Smooth muscle cell (in vitro differentiated cells): ENCODE measurements around the gene CSNK1D. TPM values are rescaled to one million over a fixed set of nuclear protein-coding genes. Genes with fewer than 3 reads are reported as not detected.

ENCODE experiments used
- DNase-seq: peaks from one replicate; lab custom pipeline; 2025; ENCODE audit not compliant: unreplicated experiment; lab: John Stamatoyannopoulos, UW
- H2AFZ ChIP-seq: fragments of 200-600 bp; sonication (generic); 2 replicates; pipeline ENCODE4 v1.6.0; 2016; ENCODE audit warnings: antibody characterized with exemption, low read depth, mild to moderate bottlenecking
- H3F3A ChIP-seq: fragments of 200-600 bp; sonication (generic); 2 replicates; pipeline ENCODE4 v1.6.0; 2017; ENCODE audit warnings: antibody characterized with exemption, low read depth
- H3K27ac ChIP-seq: fragments of 200-600 bp; sonication (generic); 2 replicates; pipeline ENCODE4 v1.5.1; 2016; ENCODE audit warnings: low read depth, mild to moderate bottlenecking
- H3K27me3 ChIP-seq: fragments of 200-600 bp; sonication (generic); 2 replicates; pipeline ENCODE4 v1.6.1; 2016; ENCODE audit warnings: low read depth, mild to moderate bottlenecking
- H3K36me3 ChIP-seq: fragments of 200-600 bp; sonication (generic); 2 replicates; pipeline ENCODE4 v1.5.1; 2016; ENCODE audit warnings: low read depth
- H3K4me1 ChIP-seq: fragments of 200-600 bp; sonication (generic); 2 replicates; pipeline ENCODE4 v1.5.1; 2016; ENCODE audit warnings: low read depth
- H3K4me2 ChIP-seq: fragments of 200-600 bp; sonication (generic); 2 replicates; pipeline ENCODE4 v1.6.0; 2016; ENCODE audit warnings: mild to moderate bottlenecking
- H3K4me3 ChIP-seq: fragments of 200-600 bp; sonication (generic); 2 replicates; pipeline ENCODE4 v1.5.1; 2016; ENCODE audit warnings: mild to moderate bottlenecking
- H3K79me2 ChIP-seq: fragments of 200-600 bp; sonication (generic); 2 replicates; pipeline ENCODE4 v1.6.0; 2016; ENCODE audit warnings: low read depth, mild to moderate bottlenecking
- H3K9ac ChIP-seq: fragments of 200-600 bp; sonication (generic); 2 replicates; pipeline ENCODE4 v1.6.0; 2016; ENCODE audit warnings: low read depth
- H3K9me3 ChIP-seq: fragments of 200-600 bp; sonication (generic); replicated peaks from 2 replicates; pipeline ENCODE4 v1.5.1; 2016; ENCODE audit warnings: low read depth
- H4K20me1 ChIP-seq: fragments of 200-600 bp; sonication (generic); 2 replicates; pipeline ENCODE4 v1.6.0; 2016; ENCODE audit warnings: low read depth
- CTCF ChIP-seq: fragments of 200-600 bp; sonication (generic); IDR thresholded peaks from 2 replicates; pipeline ENCODE4 v1.5.1; 2017; ENCODE audit warnings: borderline replicate concordance, mild to moderate bottlenecking, antibody characterized with exemption; ENCODE audit not compliant: insufficient read depth, poor library complexity, severe bottlenecking
- WGBS: methylation state at CpG from one replicate; pipeline ENCODE4 v1.1.7; 2016; ENCODE audit warnings: low lambda C conversion rate; 5-methylcytosine and 5-hydroxymethylcytosine counted together
- polyA plus RNA-seq: library from polyadenylated mRNA; unstranded; fragments of >200 nt; fragmentation: Nextera tagmentation; extraction: Ambion mirVana; gene quantifications from 2 replicates; pipeline ENCODE4 v1.2.1, GENCODE V29; 2016
- total RNA-seq: library from RNA; depleted of rRNA; stranded (reverse); fragments of >200 nt; gene quantifications from 2 replicates; pipeline ENCODE4 v1.2.3, GENCODE V29; 2014

Gene CSNK1D
- total and polyA plus RNA-seq, 2 experiments from 2014 or later = 51.6 to 135 TPM

- Histone ChIP-seq H3K79me2 (peaks cover 12% of the 10 kb centered on the region), H3K9me3 (no peaks in the 10 kb centered on the region), H3K27ac (peak overlapping the region; percentile 54), H3K4me3 (no peak overlapping the region), H3K4me1 (no peaks in the 10 kb centered on the region), H3K36me3 (peaks cover 7% of the 10 kb centered on the region), H3K4me2 (no peak overlapping the region), H3F3A (peaks cover 55% of the 10 kb centered on the region), H2AFZ (no peak overlapping the region), H4K20me1 (peaks cover 100% of the 10 kb centered on the region), H3K27me3 (no peaks in the 10 kb centered on the region), H3K9ac (no peak overlapping the region)
- WGBS = 91% methylated on average over 29 of the region's 29 CpGs
- no peak for DNase-seq
- TF ChIP-seq CTCF = no peak
These were observed 30.4 kb downstream of the CSNK1D start for GRCh38 chr17:82242977-82243647.

- H3K4me3 ChIP-seq = no peak overlapping the region
- peaks cover 57% of the 10 kb centered on the region for H3F3A ChIP-seq
- TF ChIP-seq CTCF = no peak
- no peak overlapping the region for H3K4me2 ChIP-seq
- H3K4me1 ChIP-seq = no peaks in the 10 kb centered on the region
- WGBS = 94% methylated on average over 24 of the region's 24 CpGs
- H2AFZ ChIP-seq = no peak overlapping the region
- H3K27ac ChIP-seq = peak overlapping the region; percentile 54
- H3K79me2 ChIP-seq = peaks cover 9% of the 10 kb centered on the region
- no peaks in the 10 kb centered on the region for H3K9me3 ChIP-seq
- no peak overlapping the region for H3K9ac ChIP-seq
- H4K20me1 ChIP-seq = peaks cover 100% of the 10 kb centered on the region
- DNase-seq = no peak
- H3K27me3 ChIP-seq = no peaks in the 10 kb centered on the region
- H3K36me3 ChIP-seq = peaks cover 4% of the 10 kb centered on the region
These were observed 30.9 kb downstream of the CSNK1D start for GRCh38 chr17:82242698-82242976.

- Histone ChIP-seq H2AFZ (no peak overlapping the region), H3K9me3 (no peaks in the 10 kb centered on the region), H3K4me1 (no peaks in the 10 kb centered on the region), H3F3A (peaks cover 57% of the 10 kb centered on the region), H3K27ac (peak overlapping the region; percentile 54), H3K36me3 (no peaks in the 10 kb centered on the region), H3K4me2 (no peak overlapping the region), H3K27me3 (no peaks in the 10 kb centered on the region), H3K9ac (no peak overlapping the region), H3K4me3 (no peak overlapping the region), H3K79me2 (peaks cover 10% of the 10 kb centered on the region), H4K20me1 (peaks cover 100% of the 10 kb centered on the region)
- DNase-seq = no peak
- WGBS = 73% methylated on average over 19 of the region's 20 CpGs
- TF ChIP-seq CTCF = no peak
These were observed 31.4 kb downstream of the CSNK1D start for GRCh38 chr17:82241926-82242697.
